Stimulated activated CD8-positive, alpha-beta memory T cell treated with anti-CD3 and anti-CD28 coated beads, Interleukin-4, amount 100 ng/mL, for 4 hours (primary cell): ENCODE measurements around the gene STK11.
A peak's percentile ranks its signal among the peaks of the same experiment; 100 is the strongest.
"Not testable (repeated sequence)": the region's sequence is repeated elsewhere in the genome, so short reads cannot be mapped to it uniquely, and the experiment has no call there.

Experiments
- DNase-seq, 2 donors: peaks; one replicate each; pipeline ENCODE4 v3.0.0-alpha.2; 2020; ENCODE audit warnings: low read depth in 2 of 2, low spot score in 1 of 2

Gene STK11

GRCh38 chr19:1235625-1236538, 30.3 kb downstream of the STK11 start:
- DNase-seq: no peak

- DNase-seq: no peak
These were observed 31.0 kb downstream of the STK11 start for GRCh38 chr19:1236576-1236975.

- no peak for DNase-seq
These were observed 31.6 kb downstream of the STK11 start for GRCh38 chr19:1237027-1237659.

GRCh38 chr19:1237754-1238368, 32.3 kb downstream of the STK11 start, which contains the start of gene CBARP:
Gene CBARP, minus strand, starts transcription at chr19:1238005. Its CDS starts 1,905 bp downstream, at chr19:1236100.
- no peak for DNase-seq

GRCh38 chr19:1238369-1239303, 33.1 kb downstream of the STK11 start:
- no peak for DNase-seq

- no peak for DNase-seq
These were observed 33.8 kb downstream of the STK11 start for GRCh38 chr19:1239420-1239795.

- DNase-seq: peak; percentile 81 to 92
These were observed 34.5 kb downstream of the STK11 start for GRCh38 chr19:1239796-1240737.

GRCh38 chr19:1240925-1241324, 35.3 kb downstream of the STK11 start:
- no peak for DNase-seq

GRCh38 chr19:1241417-1242095, 36.0 kb downstream of the STK11 start, which contains the start of gene ATP5F1D:
Gene ATP5F1D, plus strand, starts transcription at chr19:1241751. Its CDS starts 100 bp downstream, at chr19:1241851.
- DNase-seq: peak in 1 of 2 donors; percentile 90

- DNase-seq: peak; percentile 76 to 77
These were observed 38.5 kb downstream of the STK11 start for GRCh38 chr19:1243768-1244692.

- no peak for DNase-seq
These were observed 39.3 kb downstream of the STK11 start for GRCh38 chr19:1244693-1245451.

GRCh38 chr19:1245494-1246264, 40.1 kb downstream of the STK11 start:
- DNase-seq: no peak

GRCh38 chr19:1246265-1247087, 40.9 kb downstream of the STK11 start:
- DNase-seq: not testable (repeated sequence)

GRCh38 chr19:1247748-1248138, 42.2 kb downstream of the STK11 start:
- no peak for DNase-seq

- peak in 1 of 2 donors; percentile 63 for DNase-seq
These were observed 42.7 kb downstream of the STK11 start, which contains the start of gene MIDN for GRCh38 chr19:1248139-1248785. Gene MIDN, plus strand, starts transcription at chr19:1248583. Its CDS starts 1,714 bp downstream, at chr19:1250297.
